ENCODE results near the gene LRCH4.

LRCH4 gene, protein sequence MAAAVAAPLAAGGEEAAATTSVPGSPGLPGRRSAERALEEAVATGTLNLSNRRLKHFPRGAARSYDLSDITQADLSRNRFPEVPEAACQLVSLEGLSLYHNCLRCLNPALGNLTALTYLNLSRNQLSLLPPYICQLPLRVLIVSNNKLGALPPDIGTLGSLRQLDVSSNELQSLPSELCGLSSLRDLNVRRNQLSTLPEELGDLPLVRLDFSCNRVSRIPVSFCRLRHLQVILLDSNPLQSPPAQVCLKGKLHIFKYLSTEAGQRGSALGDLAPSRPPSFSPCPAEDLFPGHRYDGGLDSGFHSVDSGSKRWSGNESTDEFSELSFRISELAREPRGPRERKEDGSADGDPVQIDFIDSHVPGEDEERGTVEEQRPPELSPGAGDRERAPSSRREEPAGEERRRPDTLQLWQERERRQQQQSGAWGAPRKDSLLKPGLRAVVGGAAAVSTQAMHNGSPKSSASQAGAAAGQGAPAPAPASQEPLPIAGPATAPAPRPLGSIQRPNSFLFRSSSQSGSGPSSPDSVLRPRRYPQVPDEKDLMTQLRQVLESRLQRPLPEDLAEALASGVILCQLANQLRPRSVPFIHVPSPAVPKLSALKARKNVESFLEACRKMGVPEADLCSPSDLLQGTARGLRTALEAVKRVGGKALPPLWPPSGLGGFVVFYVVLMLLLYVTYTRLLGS

DNA sequence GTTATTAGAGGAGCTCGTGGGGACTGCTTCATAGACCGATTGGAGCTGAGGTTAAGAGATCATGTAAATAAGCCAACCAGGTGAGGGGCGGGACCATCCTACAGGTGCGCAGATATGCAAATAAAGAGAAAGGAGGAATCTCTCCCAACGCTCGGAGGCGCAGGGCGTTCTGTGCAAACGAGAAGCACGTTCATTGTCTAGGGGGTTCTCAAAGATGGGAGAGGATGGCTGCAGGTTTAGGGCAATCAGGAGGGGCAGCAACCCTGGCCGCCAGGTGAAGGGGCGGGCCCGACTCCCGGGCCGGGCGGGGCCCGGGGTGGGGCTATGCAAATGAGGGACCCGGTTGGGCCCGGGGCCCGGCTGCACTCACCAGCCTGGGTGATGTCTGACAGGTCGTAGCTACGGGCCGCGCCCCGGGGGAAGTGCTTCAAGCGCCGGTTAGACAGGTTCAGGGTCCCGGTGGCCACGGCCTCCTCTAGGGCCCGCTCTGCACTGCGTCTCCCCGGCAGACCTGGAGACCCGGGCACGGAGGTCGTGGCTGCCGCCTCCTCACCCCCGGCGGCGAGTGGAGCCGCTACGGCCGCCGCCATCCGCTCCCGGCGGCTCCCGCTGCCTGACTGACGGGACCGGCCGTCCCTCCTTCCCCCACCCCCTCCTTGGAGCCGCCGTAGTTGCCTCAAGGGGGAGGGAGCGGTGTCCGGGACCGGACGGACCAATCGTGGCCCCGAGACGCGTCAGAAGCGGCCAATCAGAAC, at the start of gene LRCH4:
LRCH4 (minus strand) TSS at position 619 of the 755 bp plus-strand sequence; CDS start at position 590, 29 bp downstream.
- DNase-seq = no peak

DNA sequence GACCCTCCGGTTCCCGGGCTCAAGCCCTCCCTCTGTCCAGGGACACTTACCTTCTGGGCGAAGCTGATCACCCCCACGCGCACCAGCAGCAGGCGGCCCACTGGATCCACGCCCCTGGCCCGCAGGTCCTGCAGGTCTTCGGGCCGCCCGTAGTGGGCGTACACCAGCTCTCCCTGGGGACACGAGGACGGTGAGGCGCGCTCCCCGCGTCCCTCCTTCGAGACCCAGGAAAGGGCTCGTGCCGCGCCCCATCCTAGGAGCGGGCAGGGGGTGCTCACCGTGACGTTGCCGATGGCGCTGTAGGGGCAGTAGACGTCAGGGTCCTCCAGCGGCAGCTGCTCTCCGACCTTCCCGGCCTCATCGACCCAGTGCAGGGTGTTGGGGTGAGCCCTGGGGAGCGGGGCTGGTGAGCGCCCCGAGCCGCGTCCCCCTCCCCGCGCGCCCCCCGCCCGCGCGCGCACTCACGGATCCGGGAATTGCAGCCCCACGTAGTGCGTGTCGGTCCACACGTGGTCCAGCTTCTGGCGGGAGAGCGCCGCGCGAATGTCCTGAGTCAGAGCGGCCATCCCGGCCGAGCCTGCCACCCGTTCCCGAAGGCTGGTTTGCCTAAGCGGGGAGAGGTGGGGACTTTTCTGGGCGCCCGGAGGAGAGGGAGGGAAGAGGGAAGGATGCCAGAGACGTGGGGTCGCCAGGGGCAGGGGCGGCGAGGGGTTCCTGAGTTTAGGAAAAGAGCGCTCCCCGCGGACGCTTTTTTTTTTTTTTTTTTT, 47.2 kb upstream of the LRCH4 start:
- no peak for DNase-seq

DNA sequence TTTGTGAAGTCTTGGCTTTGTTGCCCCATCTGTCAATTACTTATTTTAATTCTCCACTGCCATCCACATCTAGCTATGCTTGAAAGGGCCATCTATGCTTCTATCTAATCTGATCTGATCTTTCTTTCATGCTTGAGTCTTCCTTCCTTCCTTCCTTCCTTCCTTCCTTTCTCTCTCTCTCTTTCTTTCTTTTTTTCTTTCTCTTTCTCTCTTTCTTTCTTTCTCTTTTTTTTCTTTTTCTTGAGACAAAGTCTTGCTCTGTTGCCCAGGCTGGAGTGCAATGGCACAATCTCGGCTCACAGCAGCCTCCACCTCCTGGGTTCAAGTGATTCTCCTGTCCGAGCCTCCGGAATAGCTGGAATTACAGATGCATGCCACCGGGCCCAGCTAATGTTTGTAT, 44.1 kb upstream of the LRCH4 start:
- DNase-seq = no peak

DNA sequence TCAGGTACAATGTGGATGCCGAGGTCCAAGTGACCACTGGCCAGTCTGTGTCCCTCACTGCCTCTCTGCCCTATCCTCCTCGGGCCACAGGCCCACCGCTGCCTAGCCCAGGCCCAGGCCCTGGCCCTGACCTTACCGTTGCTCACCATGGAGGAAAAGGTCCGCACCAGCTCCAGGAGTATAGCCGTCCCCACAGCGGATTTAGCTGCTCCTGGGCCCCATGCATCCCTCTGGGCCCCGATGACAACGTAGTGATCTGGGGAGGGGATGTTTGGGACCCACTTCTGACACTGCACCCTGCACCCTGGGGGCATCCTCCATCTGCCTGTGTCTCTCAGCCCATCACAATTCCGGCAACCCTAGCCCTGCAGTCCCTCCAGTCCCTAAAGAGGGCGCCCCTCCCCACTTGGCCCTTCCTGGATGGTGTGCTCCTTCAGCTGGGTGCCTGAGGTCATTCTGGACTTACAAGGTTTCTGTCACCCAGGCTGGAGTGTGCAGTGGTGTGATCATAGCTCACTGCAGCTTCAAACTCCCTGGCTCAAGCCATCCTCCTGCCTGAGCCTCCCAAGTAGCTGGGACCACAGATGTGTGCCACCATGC, 43.3 kb upstream of the LRCH4 start:
- peak; percentile 34 to 39 for DNase-seq

DNA sequence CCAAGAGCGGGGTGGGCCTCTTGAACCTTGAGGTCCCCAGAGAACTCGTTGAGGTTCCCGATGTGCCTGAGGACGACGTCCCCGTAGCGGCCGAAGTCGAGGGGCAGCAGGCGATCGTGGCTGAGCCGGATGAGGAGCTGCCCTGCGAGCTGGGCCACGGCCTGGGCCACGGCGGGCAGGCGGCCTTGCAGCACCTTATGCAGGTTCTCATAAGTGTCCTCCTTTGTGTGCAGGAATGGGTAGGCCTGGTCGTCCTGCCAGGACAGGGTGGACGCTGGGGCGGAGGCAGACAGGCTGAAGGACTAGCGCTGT, 41.3 kb upstream of the LRCH4 start:
- DNase-seq = no peak

DNA sequence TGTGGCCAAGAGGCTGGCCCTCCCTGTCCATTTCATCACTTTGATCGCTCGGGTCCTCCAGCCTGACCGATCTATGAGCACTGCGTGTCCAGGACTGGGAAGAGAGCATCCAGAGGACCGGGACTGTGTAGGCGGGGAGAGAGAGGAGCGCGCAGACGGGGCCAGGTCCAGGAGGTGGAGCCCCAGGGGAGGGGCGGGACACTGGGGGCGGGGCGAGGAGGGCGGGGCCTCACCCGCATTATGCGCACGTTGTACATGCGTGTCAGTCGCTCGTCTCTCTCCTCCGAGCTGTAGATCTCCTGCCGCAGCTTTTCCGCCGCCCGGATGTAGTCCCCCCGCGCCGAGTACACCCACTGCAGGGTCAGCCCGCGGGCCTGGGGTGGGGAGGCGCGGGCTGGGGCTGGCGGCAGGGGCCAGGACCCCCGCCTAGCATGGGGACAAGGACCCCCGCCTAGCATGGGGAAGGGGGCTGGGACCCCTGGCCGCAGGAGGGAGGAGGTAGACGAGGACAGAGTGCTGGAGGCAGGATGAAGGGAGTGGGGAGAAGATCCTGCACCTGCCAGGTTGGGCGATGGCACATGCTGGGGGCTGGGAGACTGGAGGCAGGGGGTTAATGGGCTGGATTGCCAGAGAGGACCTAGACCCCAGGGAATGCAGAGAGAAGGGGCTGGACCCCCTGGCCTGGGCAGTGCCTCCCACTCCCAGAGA, 40.8 kb upstream of the LRCH4 start:
- peak; percentile 56 to 68 for DNase-seq

DNA sequence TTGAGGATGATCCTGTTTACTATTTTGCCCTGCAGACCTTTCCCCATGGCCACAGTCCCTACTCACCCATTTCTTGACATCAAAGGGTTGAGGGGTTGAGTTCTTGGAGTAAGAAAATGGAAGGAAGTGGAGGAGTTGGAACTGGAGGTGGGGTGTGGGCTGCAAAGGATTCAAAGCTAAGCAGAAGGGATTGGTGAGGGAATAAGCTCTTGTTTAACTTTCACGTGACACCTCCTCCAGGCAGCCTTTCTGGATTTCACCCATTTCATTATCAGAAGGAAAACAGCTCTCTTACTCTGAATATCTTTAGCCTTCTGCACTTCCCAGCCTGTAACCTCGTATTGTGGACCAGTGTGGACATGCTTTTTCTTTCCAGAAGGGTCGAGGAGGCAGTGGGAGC, 40.1 kb upstream of the LRCH4 start:
- no peak for DNase-seq

DNA sequence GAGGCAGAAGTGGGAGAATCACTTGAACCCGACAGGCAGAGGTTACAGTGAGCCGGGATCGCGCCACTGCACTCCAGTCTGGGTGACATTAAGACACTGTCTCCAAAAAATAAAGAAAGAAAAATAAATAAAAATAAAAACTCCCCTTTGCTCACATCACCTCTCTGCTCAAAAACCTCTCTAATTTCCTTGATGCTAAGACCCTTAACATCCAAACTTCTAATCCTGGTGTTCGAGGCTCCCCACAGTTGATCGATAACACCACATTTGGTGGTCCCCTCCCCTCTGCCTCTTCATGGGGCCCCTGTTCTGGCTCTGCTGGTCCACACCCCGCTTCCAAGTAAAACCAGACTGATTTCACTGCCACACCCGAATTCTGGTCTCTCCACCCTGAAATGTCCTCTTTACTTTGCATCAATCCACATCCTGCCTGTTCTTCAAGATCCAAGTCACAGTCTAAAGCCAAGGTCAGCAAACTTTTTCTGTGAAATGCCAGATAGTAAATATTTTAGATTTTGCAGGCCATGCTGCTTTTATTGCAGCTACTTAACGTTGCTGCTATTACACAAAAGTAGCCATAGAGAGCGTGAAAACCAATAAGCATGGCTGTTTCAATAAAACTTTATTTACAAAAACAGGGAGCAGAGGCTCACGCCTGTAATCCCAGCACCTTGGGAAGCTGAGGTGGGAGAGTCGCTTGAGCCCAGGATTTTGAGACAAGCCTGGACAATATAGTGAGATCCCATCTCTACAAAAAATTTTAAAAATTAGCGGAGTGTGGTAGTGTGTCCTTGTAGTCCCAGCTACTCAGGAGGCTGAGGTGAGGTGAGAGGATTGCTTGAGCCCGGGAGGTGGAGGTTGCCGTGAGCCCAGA, 38.3 kb upstream of the LRCH4 start:
- DNase-seq = no peak

DNA sequence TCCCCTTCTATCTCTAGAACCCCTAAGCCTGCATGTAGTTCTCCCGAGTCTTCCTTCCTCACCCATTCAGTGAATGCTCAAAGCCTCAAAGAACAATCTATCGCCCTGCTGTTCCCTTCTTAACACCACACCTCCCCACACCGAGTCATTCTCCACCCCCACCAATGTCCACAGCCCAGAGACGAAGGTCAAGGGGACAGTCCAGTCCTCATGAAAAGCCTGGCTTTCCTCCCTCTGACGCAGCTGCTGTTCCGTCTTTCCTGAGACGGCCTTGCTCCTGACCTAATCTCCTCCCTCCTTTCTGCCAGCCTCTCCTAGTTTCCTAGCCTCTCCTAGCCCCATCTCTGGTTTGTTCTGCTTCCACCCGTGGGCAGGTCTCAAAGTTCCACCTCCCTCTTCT, 35.6 kb upstream of the LRCH4 start:
- no peak for DNase-seq

DNA sequence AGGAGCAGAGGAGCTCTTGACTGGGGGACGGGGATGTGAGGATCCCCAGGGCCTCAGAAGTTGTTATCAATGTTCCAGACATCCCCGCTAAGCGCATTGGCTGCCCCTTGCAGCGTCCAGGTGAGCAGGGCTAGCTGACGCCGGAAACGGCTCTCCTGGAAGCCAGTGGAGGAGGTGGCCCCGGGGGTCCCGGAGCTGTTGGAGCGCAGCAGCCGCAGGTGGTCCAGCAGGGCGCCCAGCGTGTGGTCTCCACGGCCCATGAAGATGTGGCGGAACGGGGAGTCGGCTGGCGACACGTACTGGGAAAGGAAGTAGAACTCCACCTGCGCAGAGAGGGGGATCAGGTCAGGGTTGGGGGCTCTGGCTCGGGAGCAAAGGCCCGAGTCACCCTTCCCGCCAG, 34.9 kb upstream of the LRCH4 start:
- no peak for DNase-seq

DNA sequence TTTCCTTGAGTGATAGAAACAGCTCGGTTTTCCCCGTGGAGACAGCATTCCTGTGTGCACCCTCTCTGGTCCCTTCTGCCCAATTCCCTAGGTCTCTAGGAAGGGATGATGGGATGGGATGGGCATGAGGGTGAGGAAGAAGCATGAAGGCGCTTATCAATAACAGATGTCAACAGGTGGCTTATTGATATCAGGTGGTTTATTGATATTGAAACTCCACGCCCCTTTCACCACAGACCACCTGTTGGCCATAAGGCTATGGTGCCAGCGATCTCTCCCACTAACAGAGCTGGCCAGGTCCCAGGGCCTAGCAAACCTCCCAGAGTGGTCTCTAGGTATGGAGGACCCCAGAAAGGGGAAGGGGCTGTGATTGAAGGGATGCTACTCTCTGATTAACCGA, 34.3 kb upstream of the LRCH4 start:
- DNase-seq = no peak

DNA sequence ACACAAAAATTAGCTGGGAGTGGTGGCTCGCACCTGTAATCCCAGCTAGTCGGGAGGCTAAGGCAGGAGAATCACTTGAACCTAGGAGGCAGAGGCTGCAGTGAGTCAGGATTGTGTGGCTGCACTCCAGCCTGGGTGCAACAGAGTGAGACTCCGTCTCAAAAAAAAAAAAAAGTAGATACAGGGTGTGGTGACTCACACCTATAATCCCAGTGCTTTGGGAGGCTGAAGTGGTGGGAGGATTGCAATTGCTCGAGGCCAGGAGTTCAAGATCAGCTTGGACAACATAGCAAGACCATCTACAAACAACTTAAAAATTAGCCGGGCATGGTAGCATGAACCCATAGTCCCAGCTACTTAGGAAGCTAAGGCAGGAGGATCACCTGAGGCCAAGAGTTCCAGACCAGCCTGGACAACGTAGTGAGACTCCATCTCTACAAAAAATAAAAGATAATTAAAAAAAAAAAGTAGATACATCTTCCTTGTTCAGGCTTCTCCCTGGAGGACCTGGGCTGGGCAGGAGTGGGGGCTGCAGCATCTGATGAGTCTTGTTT, 28.5 kb upstream of the LRCH4 start:
- no peak for DNase-seq

DNA sequence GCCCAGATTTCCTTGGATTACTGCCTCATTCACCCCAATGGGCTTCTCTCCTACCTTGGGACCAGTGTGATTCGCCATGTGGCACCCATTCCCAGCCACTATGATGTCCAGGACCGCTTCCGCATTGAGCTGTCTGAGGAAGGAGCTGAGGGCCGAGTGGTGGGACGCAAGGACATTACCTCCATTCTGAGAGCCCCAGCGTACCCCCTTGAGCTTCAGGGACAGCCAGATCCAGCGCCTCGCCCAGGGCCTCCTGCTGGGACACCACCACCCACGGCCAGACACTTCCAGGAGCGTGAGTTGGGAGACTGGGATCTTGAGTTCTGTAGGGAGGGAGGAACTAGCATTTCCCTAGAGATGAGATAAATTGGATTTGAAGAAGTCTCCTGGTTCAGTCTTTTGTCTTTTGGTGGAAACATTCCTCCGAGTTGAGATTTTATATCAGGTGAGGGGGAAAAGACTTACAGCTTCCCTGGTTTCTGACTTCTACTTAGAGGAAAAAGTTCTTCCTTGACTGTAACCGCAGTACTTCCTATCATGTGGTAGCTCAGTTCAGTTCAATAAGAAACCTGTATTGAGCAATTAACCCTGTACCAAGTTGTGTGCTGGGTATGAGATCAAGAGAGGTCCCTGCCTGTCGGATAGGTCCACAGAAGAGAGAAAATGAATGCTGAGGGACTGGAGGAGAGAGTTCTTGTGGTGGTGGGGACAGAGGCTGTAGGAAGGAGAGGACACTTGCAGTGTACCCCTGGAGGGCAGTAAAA, 27.7 kb upstream of the LRCH4 start:
- no peak for DNase-seq

DNA sequence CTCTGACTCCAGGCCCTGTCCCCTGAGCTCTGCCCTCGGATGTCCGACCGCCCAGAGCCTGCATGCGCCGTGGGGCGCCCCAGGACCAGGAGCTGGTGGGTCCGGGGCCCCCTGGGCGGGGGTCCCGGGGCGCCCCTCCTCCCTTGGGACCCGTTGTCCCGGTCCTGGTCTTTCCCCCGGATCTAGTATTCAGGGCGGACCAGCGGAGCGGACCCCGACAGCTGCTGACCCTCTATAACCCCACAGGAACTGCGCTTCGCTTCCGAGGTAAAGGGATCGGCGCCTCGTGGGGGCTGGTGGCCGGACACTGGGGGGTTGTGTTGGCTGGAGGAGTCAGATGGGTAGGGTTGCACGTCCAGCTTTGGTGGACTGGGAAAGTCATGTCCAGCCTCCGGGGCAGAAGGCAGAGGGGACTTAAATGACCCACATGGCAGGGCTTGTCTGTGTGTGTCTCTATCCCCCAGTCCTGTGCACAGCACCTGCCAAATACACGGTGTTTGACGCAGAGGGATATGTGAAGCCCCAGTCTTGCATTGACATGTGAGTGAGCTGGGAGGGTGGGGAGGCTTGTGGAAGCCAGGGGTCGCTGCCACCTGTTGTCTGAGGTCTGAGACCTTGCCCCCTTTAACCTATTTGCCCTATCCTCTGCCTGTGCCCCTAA, 26.9 kb upstream of the LRCH4 start:
- no peak for DNase-seq

DNA sequence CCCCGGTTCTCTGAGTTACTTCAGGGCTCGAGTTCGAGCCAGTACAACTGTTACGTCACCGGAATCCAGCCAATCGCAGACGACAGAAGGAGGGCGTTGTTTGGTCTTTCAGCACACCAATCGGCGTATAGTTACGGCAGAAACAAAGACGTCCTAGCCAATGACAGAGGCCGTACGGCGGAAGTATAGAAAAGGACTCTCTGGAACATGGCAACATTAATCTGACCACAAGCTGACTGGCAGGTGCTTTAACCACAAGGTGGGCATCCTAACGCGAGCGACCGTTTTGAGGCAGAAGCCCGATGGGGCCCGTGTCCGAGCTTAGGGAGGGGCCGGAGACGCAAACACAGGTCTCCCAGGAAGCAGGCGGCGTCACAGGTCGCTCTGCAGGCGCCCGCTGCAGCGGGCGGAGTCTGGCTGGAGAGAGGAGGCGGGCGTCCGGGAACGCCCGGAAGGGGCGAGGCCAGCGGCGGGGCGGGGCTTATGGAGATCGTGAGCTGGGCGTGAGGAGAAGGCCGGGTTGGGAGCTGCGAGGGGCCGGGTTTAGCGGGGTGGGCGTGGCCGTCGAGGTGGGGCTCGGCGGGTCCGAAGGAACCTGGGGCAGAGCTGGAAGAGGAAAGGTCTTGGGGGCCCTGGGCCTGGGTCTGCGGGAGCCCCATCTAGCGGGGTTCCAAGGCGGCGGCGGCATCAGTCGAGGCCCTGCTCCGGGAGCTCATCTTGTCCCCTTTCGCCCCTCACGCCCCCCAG, 26.2 kb upstream of the LRCH4 start, which contains the start of gene MOSPD3:
MOSPD3 (plus strand) TSS at position 558 of the 747 bp plus-strand sequence. CDS start 252 bp downstream, outside the sequence.
- DNase-seq = peak; percentile 98

DNA sequence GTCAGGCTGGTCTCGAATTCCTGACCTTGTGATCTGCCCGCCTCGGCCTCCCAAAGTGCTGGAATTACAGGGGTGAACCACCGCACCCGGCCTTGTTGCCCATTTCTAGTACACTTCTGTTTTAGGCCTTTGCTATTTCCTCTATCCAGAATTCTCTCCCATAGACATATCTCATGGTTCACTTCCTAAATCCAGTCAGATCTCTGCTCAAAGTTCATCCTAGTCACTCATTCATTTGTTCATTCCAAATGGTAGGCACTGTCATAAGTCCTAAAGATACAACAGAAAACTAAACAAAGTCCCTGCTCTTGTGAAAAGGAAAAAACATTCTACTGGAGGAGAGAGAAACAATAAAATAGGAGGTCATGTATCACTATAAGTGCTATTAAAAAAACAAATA, 24.0 kb upstream of the LRCH4 start:
- DNase-seq = no peak

DNA sequence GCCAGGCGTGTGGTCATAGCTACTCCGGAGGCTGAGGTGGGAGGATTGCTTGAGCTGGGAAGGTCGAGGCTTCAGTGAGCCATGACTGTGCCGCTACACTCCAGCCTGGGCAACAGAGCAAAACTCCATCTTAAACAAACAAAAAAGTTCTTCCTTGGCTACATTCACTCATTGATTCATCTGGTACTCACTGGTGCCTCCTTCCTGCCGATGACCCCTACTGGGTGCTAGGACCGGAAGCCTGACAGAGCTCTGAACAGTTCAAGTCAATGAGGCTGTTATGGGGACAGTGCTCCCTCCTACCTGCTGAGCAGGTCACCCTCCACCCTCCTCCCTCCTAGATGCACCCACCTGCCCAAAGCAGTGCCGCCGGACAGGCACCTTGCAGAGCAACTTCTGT, 21.2 kb upstream of the LRCH4 start:
- DNase-seq = no peak

DNA sequence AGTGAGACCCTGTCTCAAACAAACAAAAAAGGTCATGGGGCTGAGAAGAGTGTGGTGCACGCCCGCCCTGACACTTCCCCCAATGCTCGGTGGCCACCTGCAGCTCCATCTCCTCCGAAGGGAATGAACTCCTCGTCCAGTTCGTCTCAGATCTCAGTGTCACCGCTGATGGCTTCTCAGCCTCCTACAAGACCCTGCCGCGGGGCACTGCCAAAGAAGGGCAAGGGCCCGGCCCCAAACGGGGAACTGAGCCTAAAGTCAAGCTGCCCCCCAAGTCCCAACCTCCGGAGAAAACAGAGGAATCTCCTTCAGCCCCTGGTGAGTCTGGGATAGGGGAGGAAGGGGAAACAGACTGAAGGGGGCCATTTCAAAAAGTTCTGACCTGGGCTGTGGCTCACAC, 20.4 kb upstream of the LRCH4 start:
- no peak for DNase-seq
